Uterus (tissue), 2 donors: ENCODE data around the gene ZBTB7C.

Source experiments
- CTCF ChIP-seq, 4 experiments: fragments of 200-600 bp in 2 of 4; fragments of 450-650 bp in 2 of 4; sonication (generic) in 2 of 4; IDR thresholded peaks; one replicate each; pipeline ENCODE4 v1.5.1; 2016 to 2019; ENCODE audit warnings: antibody characterized with exemption in 4 of 4, mild to moderate bottlenecking in 2 of 4, moderate library complexity in 1 of 4
- POLR2A ChIP-seq, 2 donors: fragments of 450-650 bp; IDR thresholded peaks; one replicate each; pipeline ENCODE4 v1.6.1; 2016; ENCODE audit warnings: antibody characterized with exemption in 2 of 2, mild to moderate bottlenecking in 1 of 2, moderate library complexity in 1 of 2

- TF ChIP-seq POLR2A (IDR thresholded peaks at IDR 0.05) (no peak), CTCF (IDR thresholded peaks at IDR 0.05) (no peak)
Observed at GRCh38 chr18:48321536-48321935, 87.6 kb downstream of the ZBTB7C start.
